Occipital lobe (tissue), 2 donors: ENCODE results near the gene OPN1MW. TPM values are rescaled to one million over a fixed set of nuclear protein-coding genes. Genes with fewer than 3 reads are reported as not detected.
"Not testable (repeated sequence)": the region's sequence is repeated elsewhere in the genome, so short reads cannot be mapped to it uniquely, and the experiment has no call there.

Experiments used
- DNase-seq: peaks from one replicate; lab custom pipeline; 2025; lab: John Stamatoyannopoulos, UW
- total RNA-seq: library from RNA; depleted of rRNA; stranded (reverse); fragments of >200 nt; gene quantifications from one replicate; pipeline ENCODE4 v1.2.3, GENCODE V29; 2014

The OPN1MW gene
- total RNA-seq, 1 donor from 2014 or later = not detected

DNA sequence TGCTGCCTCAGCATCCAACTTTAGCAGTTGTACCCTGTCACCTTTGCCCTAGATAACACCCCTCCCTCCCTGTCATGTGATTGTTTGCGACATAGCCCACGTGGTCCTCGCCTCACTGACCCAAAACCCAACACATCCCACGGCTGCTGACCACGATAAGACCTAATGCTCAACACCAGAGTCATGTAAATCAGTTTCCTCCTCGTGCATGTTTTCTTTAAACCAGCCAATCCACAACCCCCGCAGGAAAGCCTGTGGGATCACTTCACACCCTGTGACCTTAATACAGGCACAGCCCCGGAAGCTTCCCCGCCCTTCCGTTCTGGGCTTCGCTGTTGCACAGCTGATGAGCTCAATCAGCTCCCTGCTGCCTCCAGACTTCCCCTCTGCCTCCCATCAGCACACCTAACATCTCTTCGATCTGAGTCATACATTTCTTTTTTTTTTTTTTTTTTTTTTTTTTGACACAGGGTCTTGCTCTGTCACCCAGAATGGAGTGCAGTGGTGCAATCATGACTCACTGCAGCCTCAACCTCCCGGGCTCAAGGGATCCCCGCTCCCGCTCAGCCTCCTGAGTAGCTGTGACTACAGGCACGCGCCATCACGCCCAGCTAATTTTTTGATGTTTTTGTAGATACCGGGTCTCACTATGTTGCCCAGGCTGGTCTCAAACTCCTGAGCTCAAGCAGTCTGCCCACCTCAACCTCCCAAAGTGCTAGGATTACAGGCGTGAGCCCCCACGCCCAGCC, 27.4 kb downstream of the OPN1MW start:
- not testable (repeated sequence) for DNase-seq

DNA sequence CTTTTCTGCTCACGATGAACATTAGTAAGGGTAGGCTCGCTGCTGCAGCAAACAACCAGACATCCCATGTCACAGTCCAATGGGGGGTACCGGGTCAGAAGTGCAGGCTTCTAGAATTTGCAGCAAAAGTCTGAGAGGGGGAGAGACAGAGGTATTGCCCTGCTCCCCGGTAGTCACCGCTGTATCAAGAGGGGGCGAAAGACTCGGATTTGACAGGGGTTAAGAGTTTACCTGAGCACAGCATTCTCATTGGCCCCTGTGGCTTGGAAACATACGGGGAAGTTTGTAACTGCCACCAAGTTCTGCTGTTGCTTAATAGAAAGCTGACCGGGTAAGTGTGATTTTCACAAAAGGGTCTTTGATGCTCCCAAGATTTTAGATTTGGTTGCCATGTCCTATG, 28.7 kb downstream of the OPN1MW start:
- DNase-seq = not testable (repeated sequence)

DNA sequence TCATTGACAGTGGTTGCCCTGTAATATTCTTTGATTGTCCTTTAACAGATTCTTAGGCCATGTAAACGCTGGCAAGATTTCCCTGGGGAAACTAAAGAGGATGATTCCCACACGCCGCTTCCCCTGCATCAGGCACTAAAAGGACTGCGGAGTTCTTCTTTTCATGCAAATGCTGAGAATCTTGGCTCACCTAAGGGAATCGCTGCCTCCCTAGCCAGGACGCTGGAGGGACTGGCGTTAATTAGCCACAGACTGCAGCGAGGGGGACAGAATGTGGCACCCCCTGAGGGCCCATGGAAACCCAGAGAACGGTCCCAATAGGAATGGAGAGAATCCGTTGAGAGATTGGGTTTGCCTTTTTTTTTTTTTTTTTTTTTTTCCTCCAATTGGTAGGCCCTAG, 29.1 kb downstream of the OPN1MW start:
- DNase-seq = not testable (repeated sequence)

- DNase-seq = not testable (repeated sequence)
Measured at GRCh38 chrX:154219456-154219855, 37.1 kb downstream of the OPN1MW start, which contains the start of gene OPN1MW2. Gene OPN1MW2, plus strand, starts transcription at chrX:154219756. Its CDS starts 60 bp downstream, at chrX:154219816.

GRCh38 chrX:154225292-154225691, 42.9 kb downstream of the OPN1MW start:
- not testable (repeated sequence) for DNase-seq

GRCh38 chrX:154226706-154227105, 44.3 kb downstream of the OPN1MW start:
- DNase-seq = not testable (repeated sequence)

GRCh38 chrX:154231443-154231842, 49.0 kb downstream of the OPN1MW start:
- DNase-seq = not testable (repeated sequence)

DNA sequence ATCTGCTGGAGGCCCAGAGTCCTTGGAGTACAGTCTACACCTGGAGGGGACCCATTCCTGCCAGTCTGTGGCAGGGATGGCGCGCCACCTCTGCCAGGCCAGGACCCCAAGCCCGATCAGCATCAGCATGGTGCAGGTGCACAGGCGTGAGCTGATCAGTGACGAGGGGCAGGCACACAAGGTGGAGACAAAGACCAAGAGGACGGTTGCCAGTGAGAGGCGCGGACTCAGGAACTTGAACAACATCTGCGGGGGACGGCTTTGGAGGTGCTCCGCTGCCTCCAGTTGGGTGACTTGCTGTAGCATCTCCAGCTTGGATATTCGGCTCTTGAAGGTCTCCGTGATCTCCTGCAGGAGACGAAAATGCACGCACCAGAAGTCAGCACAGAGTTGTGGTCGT, 51.2 kb downstream of the OPN1MW start:
- not testable (repeated sequence) for DNase-seq

GRCh38 chrX:154238939-154239559, 56.7 kb downstream of the OPN1MW start:
- DNase-seq = not testable (repeated sequence)

DNA sequence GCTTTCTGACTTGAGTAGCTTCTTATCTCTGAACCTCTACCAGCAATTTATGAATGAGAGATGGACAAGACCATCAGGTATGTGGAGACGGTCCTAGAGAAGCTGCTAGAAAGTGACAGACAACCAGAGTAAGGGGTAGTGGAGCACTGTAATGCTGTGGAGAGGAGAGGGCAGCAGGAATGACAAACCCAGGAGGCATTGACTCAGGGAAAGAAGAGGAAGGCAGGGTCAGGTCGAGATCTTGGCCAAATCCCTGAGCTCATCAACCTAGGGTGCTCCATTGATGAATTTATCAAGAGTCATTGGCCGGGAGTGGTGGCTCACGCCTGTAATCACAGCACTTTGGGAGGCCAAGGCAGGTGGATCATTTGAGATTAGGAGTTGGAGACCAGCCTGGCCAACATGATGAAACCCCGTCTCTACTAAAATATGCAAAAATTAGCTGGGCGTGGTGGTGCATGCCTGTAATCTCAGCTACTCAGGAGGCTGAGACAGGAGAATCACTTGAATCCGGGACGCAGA, 57.6 kb downstream of the OPN1MW start:
- not testable (repeated sequence) for DNase-seq

Other genes with a start within 250 kb of the OPN1MW start
- 17.6 TPM for gene NAA10, start 247.6 kb upstream of the OPN1MW start, total RNA-seq
- gene RENBP, start 238.0 kb upstream of the OPN1MW start, total RNA-seq = 2.8 TPM
- gene HCFC1, start 210.8 kb upstream of the OPN1MW start, total RNA-seq = 12.6 TPM
- gene TMEM187, start 209.8 kb upstream of the OPN1MW start, total RNA-seq = 2.7 TPM
- gene IRAK1, start 162.7 kb upstream of the OPN1MW start, total RNA-seq = 8.7 TPM
- 27.0 TPM for gene MECP2, start 84.9 kb upstream of the OPN1MW start, total RNA-seq
- gene OPN1LW, start 38.4 kb upstream of the OPN1MW start, total RNA-seq = not detected
- not detected for gene OPN1MW2, start 37.2 kb downstream of the OPN1MW start, total RNA-seq
- not detected for gene OPN1MW3, start 75.0 kb downstream of the OPN1MW start, total RNA-seq
- gene TEX28, start 112.5 kb downstream of the OPN1MW start, total RNA-seq = not detected
- gene TKTL1, start 113.2 kb downstream of the OPN1MW start, total RNA-seq = 2.5 TPM
- gene FLNA, start 192.0 kb downstream of the OPN1MW start, total RNA-seq = 73.0 TPM
- gene EMD, start 196.7 kb downstream of the OPN1MW start, total RNA-seq = 17.2 TPM
- 2,213 TPM for gene RPL10, start 215.8 kb downstream of the OPN1MW start, total RNA-seq
- 4.4 TPM for gene DNASE1L1, start 226.7 kb downstream of the OPN1MW start, total RNA-seq
- 10.9 TPM for gene TAFAZZIN, start 228.9 kb downstream of the OPN1MW start, total RNA-seq
- gene ATP6AP1, start 246.1 kb downstream of the OPN1MW start, total RNA-seq = 42.7 TPM